Measurements from ENCODE around the gene OSBPL9. TPM values are rescaled to one million over a fixed set of nuclear protein-coding genes. Genes with fewer than 3 reads are reported as not detected.

Gene OSBPL9
- total RNA-seq, 1 experiment from 2014 or later, result 52.6 TPM

- intact Hi-C loops (cut with micrococcal nuclease), result no loop called here
- TF ChIP-seq EGR1 (IDR thresholded peaks at IDR 0.05; ENCODE audit: low read depth) (no peak), POLR2A (IDR thresholded peaks at IDR 0.05; ENCODE audit: borderline replicate concordance, extremely low read depth, insufficient read depth, insufficient read length) (no peak), CBX3 (IDR thresholded peaks at IDR 0.05; ENCODE audit: low read depth) (no peak), ZFX (IDR thresholded peaks at IDR 0.05) (no peak), JUND (IDR thresholded peaks at IDR 0.05) (no peak), YY1 (IDR thresholded peaks at IDR 0.05; ENCODE audit: extremely low read depth, insufficient replicate concordance, low read depth, low read length) (no peak), SP1 (IDR thresholded peaks at IDR 0.05; ENCODE audit: low read depth) (no peak), FOSL1 (IDR thresholded peaks at IDR 0.05; ENCODE audit: low read depth) (no peak), CEBPB (IDR thresholded peaks at IDR 0.05; ENCODE audit: low read depth) (no peak), REST (IDR thresholded peaks at IDR 0.05; ENCODE audit: low read depth) (no peak), SRF (IDR thresholded peaks at IDR 0.05; ENCODE audit: low read depth) (no peak)
These were observed 197.6 kb downstream of the OSBPL9 start for GRCh38 chr1:51814513-51814912.

More at GRCh38 chr1:51814513-51814912, 197.6 kb downstream of the OSBPL9 start:
- no peaks in the 10 kb centered on the region for H3K4me1 ChIP-seq (ENCODE audit: control insufficient read depth in 1 of 2, insufficient read depth in 2 of 2, low read length in 2 of 2)
- no peak overlapping the region for H3K4me3 ChIP-seq (replicated peaks in 1 of 2; ENCODE audit: low read depth in 1 of 2, low read length in 2 of 2)
- BruUV-seq (replicated peaks), result no TSS peak
- ChIA-PET POLR2A (no interaction called here), RAD21 (ENCODE audit: low non-redundant PET in 1 of 2, low total read pairs in 2 of 2, uncharacterized antibody in 2 of 2, unreplicated experiment in 2 of 2) (no interaction called here), CTCF (no interaction called here)
- no peak overlapping the region for H3K27ac ChIP-seq (ENCODE audit: low read depth, low read length)
- no peaks in the 10 kb centered on the region for H3K9me2 ChIP-seq (ENCODE audit: insufficient read depth)
- no peaks in the 10 kb centered on the region for H3K79me2 ChIP-seq (ENCODE audit: insufficient read depth, low read length)
- no peak for DNase-seq (ENCODE audit: low read depth, low spot score)
- ATAC-seq, result no peak
- H3K9me3 ChIP-seq (ENCODE audit: control insufficient read depth in 1 of 2, insufficient read depth in 1 of 2, low read depth in 1 of 2, low read length in 2 of 2), result no peaks in the 10 kb centered on the region
- no peak overlapping the region for H3K9ac ChIP-seq (ENCODE audit: low read length)
- H4K20me1 ChIP-seq (ENCODE audit: insufficient read depth), result no peaks in the 10 kb centered on the region
- peaks cover 16 to 22% of the 10 kb centered on the region in 2 experiments; a peak in 3 of 4 replicates for H3K36me3 ChIP-seq (ENCODE audit: control insufficient read depth in 1 of 2, insufficient read depth in 2 of 2, low read length in 2 of 2)
- H2AFZ ChIP-seq (ENCODE audit: low read depth, low read length, poor library complexity, severe bottlenecking), result no peak overlapping the region
- no peak overlapping the region for H3K4me2 ChIP-seq (ENCODE audit: low read length)
- no peaks in the 10 kb centered on the region for H3K27me3 ChIP-seq (ENCODE audit: insufficient read depth, low read length)
